Body of pancreas (tissue), 4 donors: ENCODE results near the gene CDH4.

Source experiments
- POLR2A ChIP-seq, 3 donors: fragments of 450-650 bp; IDR thresholded peaks; one replicate each; pipeline ENCODE4 v1.6.1; 2016; ENCODE audit warnings: antibody characterized with exemption in 3 of 3, mild to moderate bottlenecking in 2 of 3
- TF ChIP-seq, protein P1 (sequence below), 7 experiments: fragments of 450-650 bp in 4 of 7; fragments of 200-600 bp in 3 of 7; sonication (generic) in 3 of 7; IDR thresholded peaks; one replicate each; pipeline ENCODE4 v1.5.1; 2016 to 2019; ENCODE audit warnings: antibody characterized with exemption in 7 of 7

DNA sequence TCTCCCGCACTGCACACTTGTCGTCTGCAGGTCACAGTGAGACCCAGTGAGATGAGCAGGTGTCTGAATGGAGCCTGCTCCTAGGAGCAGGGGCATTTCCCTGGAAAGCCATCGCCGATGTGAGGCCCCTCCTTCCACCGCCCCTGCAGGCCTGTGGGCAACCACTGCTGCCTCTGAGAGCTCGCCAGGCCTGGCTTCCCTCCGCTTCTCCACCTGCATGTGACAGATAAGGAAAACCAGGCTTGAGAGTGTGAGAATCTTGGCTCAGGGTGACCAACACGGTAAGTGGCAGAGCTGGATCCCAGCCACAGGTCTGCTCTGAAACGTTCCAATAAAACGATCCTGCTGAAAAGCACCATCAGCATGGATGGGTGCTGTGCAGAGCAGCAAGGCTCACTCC lies 332.8 kb downstream of the CDH4 start:
- TF ChIP-seq, protein P1, sequence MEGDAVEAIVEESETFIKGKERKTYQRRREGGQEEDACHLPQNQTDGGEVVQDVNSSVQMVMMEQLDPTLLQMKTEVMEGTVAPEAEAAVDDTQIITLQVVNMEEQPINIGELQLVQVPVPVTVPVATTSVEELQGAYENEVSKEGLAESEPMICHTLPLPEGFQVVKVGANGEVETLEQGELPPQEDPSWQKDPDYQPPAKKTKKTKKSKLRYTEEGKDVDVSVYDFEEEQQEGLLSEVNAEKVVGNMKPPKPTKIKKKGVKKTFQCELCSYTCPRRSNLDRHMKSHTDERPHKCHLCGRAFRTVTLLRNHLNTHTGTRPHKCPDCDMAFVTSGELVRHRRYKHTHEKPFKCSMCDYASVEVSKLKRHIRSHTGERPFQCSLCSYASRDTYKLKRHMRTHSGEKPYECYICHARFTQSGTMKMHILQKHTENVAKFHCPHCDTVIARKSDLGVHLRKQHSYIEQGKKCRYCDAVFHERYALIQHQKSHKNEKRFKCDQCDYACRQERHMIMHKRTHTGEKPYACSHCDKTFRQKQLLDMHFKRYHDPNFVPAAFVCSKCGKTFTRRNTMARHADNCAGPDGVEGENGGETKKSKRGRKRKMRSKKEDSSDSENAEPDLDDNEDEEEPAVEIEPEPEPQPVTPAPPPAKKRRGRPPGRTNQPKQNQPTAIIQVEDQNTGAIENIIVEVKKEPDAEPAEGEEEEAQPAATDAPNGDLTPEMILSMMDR (IDR thresholded peaks at IDR 0.05): no peak
- no peak for TF ChIP-seq POLR2A (IDR thresholded peaks at IDR 0.05)
